Suprapubic skin (tissue), 4 donors: Measurements from ENCODE around the gene LTO1. TPM values are rescaled to one million over a fixed set of nuclear protein-coding genes. Genes with fewer than 3 reads are reported as not detected.

Source experiments
- DNase-seq, 2 donors: peaks; one replicate each; pipeline ENCODE4 v3.0.0-alpha.2; 2019; ENCODE audit warnings: low spot score in 2 of 2
- H3K27ac ChIP-seq: fragments of 200-600 bp; sonication (generic); one replicate; pipeline ENCODE4 v1.5.1; 2019
- H3K27me3 ChIP-seq: fragments of 200-600 bp; sonication (generic); one replicate; pipeline ENCODE4 v1.5.1; 2019
- H3K36me3 ChIP-seq: fragments of 200-600 bp; sonication (generic); one replicate; pipeline ENCODE4 v1.5.1; 2019
- H3K4me1 ChIP-seq: fragments of 200-600 bp; sonication (generic); one replicate; pipeline ENCODE4 v1.5.1; 2019
- H3K4me3 ChIP-seq: fragments of 200-600 bp; sonication (generic); one replicate; pipeline ENCODE4 v1.5.1; 2019; ENCODE audit warnings: mild to moderate bottlenecking
- H3K9me3 ChIP-seq: fragments of 200-600 bp; sonication (generic); one replicate; pipeline ENCODE4 v1.5.1; 2019
- EP300 ChIP-seq: sonication (generic); formaldehyde crosslinking; IDR thresholded peaks from one replicate; pipeline ENCODE4 v1.6.1; 2017; ENCODE audit warnings: antibody characterized with exemption
- POLR2A ChIP-seq, 2 donors: fragments of 450-650 bp; IDR thresholded peaks; one replicate each; pipeline ENCODE4 v1.6.1; 2017; ENCODE audit warnings: antibody characterized with exemption in 2 of 2, mild to moderate bottlenecking in 2 of 2, moderate library complexity in 2 of 2
- POLR2AphosphoS5 ChIP-seq, 3 donors: sonication (generic); formaldehyde crosslinking; IDR thresholded peaks; one replicate each; pipeline ENCODE4 v1.6.1; 2017; ENCODE audit warnings: antibody characterized with exemption in 3 of 3
- WGBS: methylation state at CpG from one replicate; pipeline ENCODE4 v1.1.5; 2018; 5-methylcytosine and 5-hydroxymethylcytosine counted together
- total RNA-seq, 4 donors: library from RNA; depleted of rRNA; stranded (reverse); fragments of >200 nt; gene quantifications; one replicate each; pipeline ENCODE4 v1.1.0, GENCODE V29; 2016
- TF ChIP-seq, protein P1 (sequence below), 2 donors: fragments of 200-600 bp in 1 of 2; fragments of 450-650 bp in 1 of 2; sonication (generic) in 1 of 2; IDR thresholded peaks; one replicate each; pipeline ENCODE4 v1.5.1; 2016 to 2019; ENCODE audit warnings: antibody characterized with exemption in 2 of 2, mild to moderate bottlenecking in 1 of 2, moderate library complexity in 1 of 2

LTO1 gene
- total RNA-seq, 4 donors from 2014 or later: 20.6 to 41.4 (median 22.7) TPM

DNA sequence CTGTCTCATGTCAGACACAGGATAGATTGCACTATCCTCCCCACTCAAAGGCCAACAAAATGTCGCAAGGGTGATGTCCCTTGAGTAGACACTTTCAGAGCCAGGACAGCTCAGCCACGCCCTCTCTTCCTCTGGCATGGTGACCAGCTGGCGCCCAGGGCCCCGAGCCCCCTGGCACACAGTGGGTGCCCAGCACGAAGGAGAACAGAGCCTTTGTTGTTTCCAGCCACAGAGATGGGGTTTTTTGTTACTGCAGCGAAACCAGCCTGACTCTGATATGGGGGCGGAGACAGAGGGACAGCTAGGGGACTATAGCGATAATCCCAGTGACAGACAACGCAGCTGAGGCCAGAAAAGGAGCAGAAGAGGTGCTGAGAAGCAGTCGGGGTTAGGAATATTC lies 57.5 kb downstream of the LTO1 start:
- Histone ChIP-seq H3K27me3 (no peaks in the 10 kb centered on the region), H3K36me3 (no peaks in the 10 kb centered on the region), H3K4me1 (no peaks in the 10 kb centered on the region), H3K9me3 (no peaks in the 10 kb centered on the region), H3K4me3 (no peak overlapping the region), H3K27ac (no peak overlapping the region)
- DNase-seq: no peak
- WGBS: 84% methylated on average over 8 of the region's 10 CpGs
- TF ChIP-seq EP300 (no peak), POLR2AphosphoS5 (IDR thresholded peaks at IDR 0.05) (no peak), POLR2A (IDR thresholded peaks at IDR 0.05) (no peak)
- TF ChIP-seq, protein P1, sequence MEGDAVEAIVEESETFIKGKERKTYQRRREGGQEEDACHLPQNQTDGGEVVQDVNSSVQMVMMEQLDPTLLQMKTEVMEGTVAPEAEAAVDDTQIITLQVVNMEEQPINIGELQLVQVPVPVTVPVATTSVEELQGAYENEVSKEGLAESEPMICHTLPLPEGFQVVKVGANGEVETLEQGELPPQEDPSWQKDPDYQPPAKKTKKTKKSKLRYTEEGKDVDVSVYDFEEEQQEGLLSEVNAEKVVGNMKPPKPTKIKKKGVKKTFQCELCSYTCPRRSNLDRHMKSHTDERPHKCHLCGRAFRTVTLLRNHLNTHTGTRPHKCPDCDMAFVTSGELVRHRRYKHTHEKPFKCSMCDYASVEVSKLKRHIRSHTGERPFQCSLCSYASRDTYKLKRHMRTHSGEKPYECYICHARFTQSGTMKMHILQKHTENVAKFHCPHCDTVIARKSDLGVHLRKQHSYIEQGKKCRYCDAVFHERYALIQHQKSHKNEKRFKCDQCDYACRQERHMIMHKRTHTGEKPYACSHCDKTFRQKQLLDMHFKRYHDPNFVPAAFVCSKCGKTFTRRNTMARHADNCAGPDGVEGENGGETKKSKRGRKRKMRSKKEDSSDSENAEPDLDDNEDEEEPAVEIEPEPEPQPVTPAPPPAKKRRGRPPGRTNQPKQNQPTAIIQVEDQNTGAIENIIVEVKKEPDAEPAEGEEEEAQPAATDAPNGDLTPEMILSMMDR (IDR thresholded peaks at IDR 0.05): no peak

DNA sequence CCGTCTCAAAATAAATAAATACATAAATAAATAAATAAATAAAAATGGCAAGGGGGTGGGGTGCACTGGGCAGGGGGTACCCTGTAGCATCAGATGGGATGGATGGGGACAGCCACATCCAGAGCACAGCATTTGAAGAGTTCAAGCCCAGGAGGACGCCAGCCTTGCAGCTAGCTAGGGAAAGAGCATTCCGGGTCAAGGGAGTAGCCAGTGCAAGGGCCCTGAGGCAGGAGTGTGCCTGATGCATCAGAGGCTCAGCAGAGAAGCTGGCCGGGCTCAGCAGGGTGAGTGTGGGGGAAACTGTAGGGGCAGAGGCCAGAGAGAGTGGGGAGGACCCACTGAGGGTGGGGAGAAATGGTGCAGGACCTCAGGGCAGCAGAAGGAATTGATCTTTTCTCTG lies 57.9 kb downstream of the LTO1 start:
- WGBS: 86% methylated on average over 4 of the region's 4 CpGs
- no peak for DNase-seq
- no peak overlapping the region for H3K4me3 ChIP-seq

More for the DNA sequence above, 57.9 kb downstream of the LTO1 start:
- no peaks in the 10 kb centered on the region for H3K27me3 ChIP-seq
- TF ChIP-seq, protein P1 (IDR thresholded peaks at IDR 0.05): no peak
- TF ChIP-seq EP300 (no peak), POLR2AphosphoS5 (IDR thresholded peaks at IDR 0.05) (no peak), POLR2A (IDR thresholded peaks at IDR 0.05) (no peak)
- H3K36me3 ChIP-seq: no peaks in the 10 kb centered on the region
- H3K9me3 ChIP-seq: no peaks in the 10 kb centered on the region
- no peaks in the 10 kb centered on the region for H3K4me1 ChIP-seq
- H3K27ac ChIP-seq: no peak overlapping the region

Other genes with a start within 250 kb of the LTO1 start
- not detected for gene LINC01488, start 193.7 kb downstream of the LTO1 start, total RNA-seq
- gene CCND1, start 34.2 kb downstream of the LTO1 start, total RNA-seq: 100 to 1,000 TPM; 161 to 340 (median 270) TPM
- gene FGF19, start 28.7 kb upstream of the LTO1 start, total RNA-seq: not detected
- not detected for gene FGF4, start 100.0 kb upstream of the LTO1 start, total RNA-seq
- gene FGF3, start 144.1 kb upstream of the LTO1 start, total RNA-seq: not detected